Choroid plexus epithelial cell (primary cell): ENCODE data around the gene TPST2.
"Not testable (repeated sequence)": the region's sequence is repeated elsewhere in the genome, so short reads cannot be mapped to it uniquely, and the experiment has no call there.

ENCODE experiments used
- DNase-seq: peaks from one replicate; pipeline ENCODE4 v3.0.0-alpha.2; 2010; ENCODE audit warnings: low read depth
- H3K4me3 ChIP-seq: 2 replicates; pipeline ENCODE4 v1.5.1; 2011; ENCODE audit warnings: low read depth, mild to moderate bottlenecking, control low read depth, low read length, moderate library complexity
- TF ChIP-seq, protein P1 (sequence below): conservative IDR thresholded peaks from 2 replicates; pipeline ENCODE4 v1.5.1; 2011; ENCODE audit warnings: low read depth, mild to moderate bottlenecking, control low read depth, inconsistent platforms, low read length, moderate library complexity

The TPST2 gene

DNA sequence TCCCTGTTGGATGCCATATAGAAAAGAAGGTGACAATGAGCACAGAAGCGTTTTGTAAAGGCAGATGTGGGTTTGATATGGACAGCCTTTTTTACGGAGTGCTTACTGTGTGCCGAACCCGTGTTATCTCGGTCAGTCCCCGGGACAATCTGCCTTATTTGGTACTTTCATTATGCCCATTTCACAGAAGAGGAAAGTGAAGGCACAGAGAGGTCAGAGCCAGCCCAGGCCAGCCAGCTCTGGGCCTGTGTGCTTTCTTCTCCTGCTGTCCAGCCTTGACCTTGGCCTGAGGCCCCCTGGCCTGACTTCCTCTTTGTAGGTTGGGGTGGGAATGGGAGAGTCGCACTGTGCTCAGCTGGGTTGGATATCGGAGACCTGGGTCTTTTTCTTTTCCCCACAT lies 28.5 kb upstream of the TPST2 start:
- no peak for DNase-seq
- no peak overlapping the region for H3K4me3 ChIP-seq
- TF ChIP-seq, protein P1, sequence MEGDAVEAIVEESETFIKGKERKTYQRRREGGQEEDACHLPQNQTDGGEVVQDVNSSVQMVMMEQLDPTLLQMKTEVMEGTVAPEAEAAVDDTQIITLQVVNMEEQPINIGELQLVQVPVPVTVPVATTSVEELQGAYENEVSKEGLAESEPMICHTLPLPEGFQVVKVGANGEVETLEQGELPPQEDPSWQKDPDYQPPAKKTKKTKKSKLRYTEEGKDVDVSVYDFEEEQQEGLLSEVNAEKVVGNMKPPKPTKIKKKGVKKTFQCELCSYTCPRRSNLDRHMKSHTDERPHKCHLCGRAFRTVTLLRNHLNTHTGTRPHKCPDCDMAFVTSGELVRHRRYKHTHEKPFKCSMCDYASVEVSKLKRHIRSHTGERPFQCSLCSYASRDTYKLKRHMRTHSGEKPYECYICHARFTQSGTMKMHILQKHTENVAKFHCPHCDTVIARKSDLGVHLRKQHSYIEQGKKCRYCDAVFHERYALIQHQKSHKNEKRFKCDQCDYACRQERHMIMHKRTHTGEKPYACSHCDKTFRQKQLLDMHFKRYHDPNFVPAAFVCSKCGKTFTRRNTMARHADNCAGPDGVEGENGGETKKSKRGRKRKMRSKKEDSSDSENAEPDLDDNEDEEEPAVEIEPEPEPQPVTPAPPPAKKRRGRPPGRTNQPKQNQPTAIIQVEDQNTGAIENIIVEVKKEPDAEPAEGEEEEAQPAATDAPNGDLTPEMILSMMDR, result no peak

- TF ChIP-seq, protein P1, result no peak
- no peak for DNase-seq
- H3K4me3 ChIP-seq, result no peak within 1 kb of the TSS
These were observed 27.6 kb upstream of the TPST2 start, which contains the start of gene CRYBB1 for GRCh38 chr22:26617271-26618199. Gene CRYBB1 (minus strand): TSS chr22:26618027. CDS start chr22:26616319, 1,708 bp downstream.

GRCh38 chr22:26616650-26617049 lies 26.7 kb upstream of the TPST2 start:
- no peak for DNase-seq
- TF ChIP-seq, protein P1, result no peak
- H3K4me3 ChIP-seq, result no peak overlapping the region

DNA sequence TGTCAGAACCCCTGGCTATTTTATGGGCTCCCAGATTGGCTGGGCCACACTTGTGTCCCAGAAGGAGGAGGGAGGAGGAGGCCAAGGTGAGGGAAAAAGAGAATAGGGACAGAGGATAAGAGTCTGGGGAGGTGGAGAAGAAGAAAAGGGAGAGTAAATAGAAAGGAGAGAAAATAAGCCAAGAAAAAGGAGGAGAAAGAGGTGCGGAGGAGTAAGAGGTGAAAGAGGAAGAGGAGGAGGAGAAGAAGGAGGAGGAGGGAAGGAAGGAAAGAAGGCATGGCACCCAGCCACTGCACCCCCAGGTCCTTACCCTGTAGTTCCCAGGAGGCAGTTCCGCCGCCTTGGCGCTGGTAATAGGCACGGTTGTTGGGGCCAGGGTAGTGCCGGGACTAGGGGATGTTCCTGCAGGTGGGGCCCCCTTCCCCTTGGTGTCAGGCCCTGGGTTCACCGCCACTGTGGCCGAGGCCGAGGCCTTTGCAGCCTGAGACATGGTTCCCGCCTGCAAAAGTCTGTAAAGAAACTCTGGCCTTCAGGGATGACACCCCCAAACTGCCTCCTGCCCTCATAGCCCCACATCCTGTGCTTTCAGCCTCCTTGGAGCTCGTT lies 26.0 kb upstream of the TPST2 start:
- DNase-seq, result no peak
- H3K4me3 ChIP-seq, result no peak overlapping the region
- TF ChIP-seq, protein P1, result no peak

GRCh38 chr22:26615149-26615548 lies 25.2 kb upstream of the TPST2 start:
- no peak overlapping the region for H3K4me3 ChIP-seq
- TF ChIP-seq, protein P1, result no peak
- no peak for DNase-seq

DNA sequence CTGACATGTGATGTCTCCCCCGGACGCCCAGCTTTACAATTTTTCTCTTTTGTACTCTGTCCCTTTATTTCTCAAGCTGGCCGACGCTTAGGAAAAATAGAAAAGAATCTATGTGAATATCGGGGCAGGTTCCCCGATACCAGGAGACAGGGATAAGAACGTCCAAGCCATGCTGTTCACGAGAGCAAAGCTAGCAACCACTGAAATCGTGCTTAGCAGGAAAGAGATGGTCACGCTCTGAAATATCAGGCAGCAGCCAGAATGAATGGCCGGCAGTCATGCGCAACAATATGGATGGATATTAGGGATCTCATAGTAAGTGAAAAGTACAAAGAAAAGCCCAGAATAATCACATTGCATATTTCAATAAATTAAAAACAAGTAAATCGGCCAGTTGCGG lies 24.4 kb upstream of the TPST2 start:
- H3K4me3 ChIP-seq, result no peak overlapping the region
- TF ChIP-seq, protein P1, result no peak
- DNase-seq, result no peak

GRCh38 chr22:26613753-26614152 lies 23.8 kb upstream of the TPST2 start:
- H3K4me3 ChIP-seq, DNase-seq: not testable (repeated sequence)
